Gastrocnemius medialis (tissue), 4 donors: ENCODE measurements around the gene IFT81. TPM values are rescaled to one million over a fixed set of nuclear protein-coding genes. Genes with fewer than 3 reads are reported as not detected.
"Not testable (repeated sequence)": the region's sequence is repeated elsewhere in the genome, so short reads cannot be mapped to it uniquely, and the experiment has no call there.

Source experiments
- ATAC-seq, 2 donors: fragments of 150-250 bp; one replicate each; pipeline ENCODE4 v1.9.1; 2016
- DNase-seq, 2 donors: peaks; one replicate each; pipeline ENCODE4 v3.0.0-alpha.2; 2019
- H3K27ac ChIP-seq, 4 donors: fragments of 200-600 bp; sonication (generic); 1 replicate in 1 of 4; 2 replicates in 3 of 4; pipeline ENCODE4 v1.5.1; 2016 to 2018; ENCODE audit warnings: mild to moderate bottlenecking in 2 of 4, moderate library complexity in 1 of 4
- H3K27me3 ChIP-seq, 3 donors: fragments of 200-600 bp; sonication (generic) in 2 of 3; 1 replicate in 1 of 3; 2 replicates in 2 of 3; pipeline versions ENCODE4 v1.5.1 to v1.6.0; 2016 to 2019; ENCODE audit warnings: mild to moderate bottlenecking in 1 of 3, moderate library complexity in 1 of 3
- H3K36me3 ChIP-seq, 2 donors: fragments of 200-600 bp; sonication (generic) in 1 of 2; one replicate each; pipeline ENCODE4 v1.5.1; 2017 to 2018
- H3K4me1 ChIP-seq, 2 donors: fragments of 200-600 bp; sonication (generic) in 1 of 2; one replicate each; pipeline ENCODE4 v1.5.1; 2016 to 2017; ENCODE audit warnings: mild to moderate bottlenecking in 2 of 2
- H3K4me3 ChIP-seq, 4 donors: fragments of 200-600 bp; sonication (generic) in 3 of 4; 1 replicate in 1 of 4; 2 replicates in 3 of 4; pipeline ENCODE4 v1.5.1; 2016 to 2019; ENCODE audit warnings: mild to moderate bottlenecking in 2 of 4
- H3K9me3 ChIP-seq, 3 donors: fragments of 200-600 bp; sonication (generic) in 2 of 3; 1 replicate in 1 of 3; 2 replicates in 2 of 3; pipeline ENCODE4 v1.5.1; 2016 to 2019
- POLR2A ChIP-seq, 2 donors: fragments of 450-650 bp; IDR thresholded peaks; one replicate each; pipeline ENCODE4 v1.6.1; 2017; ENCODE audit warnings: antibody characterized with exemption in 2 of 2, mild to moderate bottlenecking in 2 of 2, moderate library complexity in 2 of 2
- in situ Hi-C, 4 donors: fragments of 200-750 bp; cut with MboI; loops; one replicate each; pipeline versions ENCODE4 v1.15.0 to v1.8.0; 2017; ENCODE audit warnings: low sequenced_read_pairs in 4 of 4
- intact Hi-C: fragments of 100-400 bp; cut with DNase I; formaldehyde crosslinking; loops from one replicate; pipeline ENCODE4 v1.15.1; 2023; ENCODE audit warnings: low total_unique reads
- total RNA-seq, 4 donors: library from RNA; depleted of rRNA; stranded (reverse); fragments of >200 nt; gene quantifications; one replicate each; pipeline versions ENCODE4 v1.1.0 to v1.2.3, GENCODE V29; 2016
- TF ChIP-seq, protein P1 (sequence below), 5 experiments: fragments of 450-650 bp in 3 of 5; fragments of 200-600 bp in 2 of 5; sonication (generic) in 2 of 5; IDR thresholded peaks in 4 of 5; conservative IDR thresholded peaks in 1 of 5; 1 replicate in 4 of 5; 2 replicates in 1 of 5; pipeline ENCODE4 v1.5.1; 2016 to 2019; ENCODE audit warnings: antibody characterized with exemption in 5 of 5, mild to moderate bottlenecking in 3 of 5, moderate library complexity in 3 of 5

IFT81 gene
- total RNA-seq, 4 donors from 2014 or later, result 3.3 to 4.5 (median 3.7) TPM

DNA sequence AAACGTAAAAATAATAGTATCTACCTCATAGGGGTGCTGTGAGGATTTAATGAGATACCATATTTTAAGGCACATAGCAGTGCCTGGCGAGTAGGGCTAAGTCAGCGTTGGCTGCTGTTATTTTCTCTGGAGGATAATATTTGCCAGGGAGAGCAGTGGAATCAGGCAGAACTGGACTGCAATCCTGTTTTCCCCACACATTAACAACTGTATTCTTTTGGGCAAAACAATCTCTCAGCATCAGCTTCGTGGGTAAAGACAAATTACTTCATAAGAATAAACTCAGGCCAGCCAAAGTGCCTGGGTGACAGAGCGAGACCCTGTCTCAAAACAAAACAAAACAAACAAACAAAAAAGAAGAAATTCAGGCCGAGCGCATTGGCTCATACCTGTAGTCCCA is 127.2 kb downstream of the IFT81 start:
- Histone ChIP-seq H3K4me3 (no peak overlapping the region), H3K4me1 (peaks cover 67 to 70% of the 10 kb centered on the region in 2 donors)

DNA sequence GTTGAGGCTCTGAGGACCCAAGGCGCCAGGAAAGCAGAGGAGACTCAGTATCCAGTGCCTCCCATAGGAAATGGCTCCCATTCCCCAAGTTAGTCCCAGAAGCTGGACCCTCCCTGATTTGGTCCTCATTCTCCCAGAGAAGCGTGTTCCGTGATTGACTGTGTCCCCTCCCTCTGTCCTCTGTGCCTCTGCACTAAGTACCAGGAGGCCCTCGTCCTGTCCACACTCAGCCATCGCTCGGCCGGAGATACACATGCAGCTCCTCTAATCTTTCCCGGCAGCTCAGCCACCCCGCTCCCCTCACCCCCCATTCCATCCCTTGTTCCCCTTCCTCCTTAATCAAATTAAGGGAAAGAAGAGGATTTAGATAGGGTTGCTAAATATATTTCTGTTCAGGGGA is 128.6 kb downstream of the IFT81 start:
- intact Hi-C loops (loop anchor here (1.0 kb wide), 1 partner anchor 18 kb away; no protein-coding TSS in a partner anchor), in situ Hi-C loops (no loop called here)
- peaks cover 56 to 57% of the 10 kb centered on the region in 2 donors for H3K4me1 ChIP-seq
- H3K9me3 ChIP-seq, result no peaks in the 10 kb centered on the region
- no peak for ATAC-seq
- H3K27ac ChIP-seq, result peak overlapping the region; percentile 89 to 94 (median 91)
- DNase-seq, result no peak
- no peaks in the 10 kb centered on the region for H3K36me3 ChIP-seq
- TF ChIP-seq, protein P1, sequence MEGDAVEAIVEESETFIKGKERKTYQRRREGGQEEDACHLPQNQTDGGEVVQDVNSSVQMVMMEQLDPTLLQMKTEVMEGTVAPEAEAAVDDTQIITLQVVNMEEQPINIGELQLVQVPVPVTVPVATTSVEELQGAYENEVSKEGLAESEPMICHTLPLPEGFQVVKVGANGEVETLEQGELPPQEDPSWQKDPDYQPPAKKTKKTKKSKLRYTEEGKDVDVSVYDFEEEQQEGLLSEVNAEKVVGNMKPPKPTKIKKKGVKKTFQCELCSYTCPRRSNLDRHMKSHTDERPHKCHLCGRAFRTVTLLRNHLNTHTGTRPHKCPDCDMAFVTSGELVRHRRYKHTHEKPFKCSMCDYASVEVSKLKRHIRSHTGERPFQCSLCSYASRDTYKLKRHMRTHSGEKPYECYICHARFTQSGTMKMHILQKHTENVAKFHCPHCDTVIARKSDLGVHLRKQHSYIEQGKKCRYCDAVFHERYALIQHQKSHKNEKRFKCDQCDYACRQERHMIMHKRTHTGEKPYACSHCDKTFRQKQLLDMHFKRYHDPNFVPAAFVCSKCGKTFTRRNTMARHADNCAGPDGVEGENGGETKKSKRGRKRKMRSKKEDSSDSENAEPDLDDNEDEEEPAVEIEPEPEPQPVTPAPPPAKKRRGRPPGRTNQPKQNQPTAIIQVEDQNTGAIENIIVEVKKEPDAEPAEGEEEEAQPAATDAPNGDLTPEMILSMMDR (IDR thresholded peaks at IDR 0.05 in 4 of 5, conservative IDR thresholded peaks at IDR 0.05 in 1 of 5), result no peak
- TF ChIP-seq POLR2A (IDR thresholded peaks at IDR 0.05), result no peak
- no peaks in the 10 kb centered on the region for H3K27me3 ChIP-seq
- no peak overlapping the region for H3K4me3 ChIP-seq

More for the DNA sequence above, 127.2 kb downstream of the IFT81 start:
- no peaks in the 10 kb centered on the region for H3K9me3 ChIP-seq
- H3K36me3 ChIP-seq, result no peaks in the 10 kb centered on the region
- TF ChIP-seq, protein P1 (IDR thresholded peaks at IDR 0.05 in 4 of 5, conservative IDR thresholded peaks at IDR 0.05 in 1 of 5), result no peak
- TF ChIP-seq POLR2A (IDR thresholded peaks at IDR 0.05), result no peak
- ATAC-seq (no peak), DNase-seq (no peak)
- in situ Hi-C loops (no loop called here), intact Hi-C loops (no loop called here)
- peak overlapping the region; percentile 89 to 94 (median 91) for H3K27ac ChIP-seq
- no peaks in the 10 kb centered on the region for H3K27me3 ChIP-seq

DNA sequence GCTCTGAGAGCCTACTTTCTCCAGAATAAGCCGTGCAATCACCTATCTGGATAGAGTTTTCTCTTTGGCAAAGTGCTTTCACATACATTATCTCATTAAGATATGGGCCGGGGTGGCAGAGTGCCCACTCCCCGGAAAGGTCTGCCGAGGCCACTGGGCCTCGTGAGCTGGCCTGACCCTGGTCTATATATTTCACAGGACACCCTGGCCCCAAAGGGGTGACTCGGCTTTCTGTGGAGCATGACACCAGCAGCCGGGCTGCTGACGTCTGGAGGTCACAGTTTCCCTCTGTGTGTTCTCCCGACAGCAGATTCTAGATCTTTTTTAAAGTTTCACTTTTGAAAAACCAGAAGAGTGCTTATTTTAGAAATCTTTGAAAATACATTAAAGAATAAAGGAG is 129.0 kb downstream of the IFT81 start:
- in situ Hi-C loops (no loop called here), intact Hi-C loops (loop anchor here (1.0 kb wide), 1 partner anchor 17 kb away; no protein-coding TSS in a partner anchor)
- H3K4me3 ChIP-seq, result no peak overlapping the region
- no peaks in the 10 kb centered on the region for H3K9me3 ChIP-seq
- H3K27me3 ChIP-seq, result no peaks in the 10 kb centered on the region
- no peaks in the 10 kb centered on the region for H3K36me3 ChIP-seq
- ATAC-seq, result peak; percentile 44 to 48
- H3K27ac ChIP-seq, result peak overlapping the region; percentile 89 to 94 (median 91)
- peak; percentile 74 to 87 for DNase-seq
- TF ChIP-seq POLR2A (IDR thresholded peaks at IDR 0.05), result peak in 1 of 2 donors; percentile 12
- TF ChIP-seq, protein P1 (IDR thresholded peaks at IDR 0.05 in 4 of 5, conservative IDR thresholded peaks at IDR 0.05 in 1 of 5), result no peak
- peaks cover 52% of the 10 kb centered on the region in 2 donors for H3K4me1 ChIP-seq

DNA sequence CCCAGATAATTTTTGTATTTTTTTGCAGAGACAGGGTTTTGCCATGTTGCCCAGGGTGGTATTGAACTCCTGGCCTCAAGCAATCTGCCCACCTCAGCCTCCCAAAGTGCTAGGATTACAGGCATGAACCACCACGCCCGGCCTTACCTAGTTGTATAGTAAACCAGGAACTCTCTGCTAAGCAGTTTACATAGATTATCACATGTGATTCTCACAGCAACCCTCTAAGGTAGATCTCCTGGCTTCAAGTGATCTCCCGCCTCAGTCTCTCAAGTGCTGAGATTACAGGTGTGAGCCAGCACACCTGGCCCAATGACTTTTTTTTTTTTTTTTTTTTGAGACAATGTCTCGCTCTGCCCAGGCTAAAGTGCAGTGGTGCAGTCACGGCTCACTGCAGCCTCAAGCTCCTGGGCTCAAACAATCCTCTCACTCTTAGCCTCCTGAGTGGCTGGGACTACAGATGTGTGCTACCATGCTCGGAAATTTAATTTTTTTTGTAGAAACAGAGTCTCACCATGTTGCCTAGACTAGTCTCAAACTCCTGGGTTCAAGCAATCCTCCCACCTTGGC is 130.9 kb downstream of the IFT81 start:
- in situ Hi-C loops, result no loop called here
- Histone ChIP-seq H3K4me3 (no peak overlapping the region), H3K36me3 (no peaks in the 10 kb centered on the region), H3K4me1 (peaks cover 34% of the 10 kb centered on the region in 2 donors), H3K27me3 (no peaks in the 10 kb centered on the region), H3K27ac (peak overlapping the region; percentile 89 to 94 (median 91)), H3K9me3 (no peaks in the 10 kb centered on the region)
- intact Hi-C loops, result no loop called here
- TF ChIP-seq POLR2A (IDR thresholded peaks at IDR 0.05), result no peak
- TF ChIP-seq, protein P1 (IDR thresholded peaks at IDR 0.05 in 4 of 5, conservative IDR thresholded peaks at IDR 0.05 in 1 of 5), result no peak
- ATAC-seq (no peak), DNase-seq (no peak)

DNA sequence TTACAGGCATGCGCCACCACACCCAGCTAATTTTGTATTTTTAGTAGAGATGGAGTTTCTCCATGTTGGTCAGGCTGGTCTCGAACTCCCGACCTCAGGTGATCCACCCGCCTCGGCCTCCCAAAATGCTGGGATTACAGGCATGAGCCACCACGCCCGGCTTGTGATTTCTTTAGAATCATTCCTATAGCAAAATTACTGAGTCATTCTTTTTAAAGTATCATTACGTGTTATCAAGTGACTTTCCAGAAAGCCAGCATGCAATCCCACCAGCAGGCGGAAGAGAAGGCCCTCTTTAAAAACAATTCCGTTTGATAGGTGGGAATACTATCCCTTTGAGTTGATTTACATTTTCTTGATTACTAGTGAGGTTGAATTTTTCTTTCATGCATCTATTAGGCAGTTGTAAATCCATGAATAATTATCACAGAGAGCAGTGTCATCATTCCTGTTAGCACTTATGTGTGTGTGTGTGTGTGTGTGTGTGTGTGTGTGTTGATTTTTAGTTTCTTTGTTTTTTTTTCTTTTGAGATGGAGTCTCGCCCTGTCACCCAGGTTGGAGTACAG is 131.8 kb downstream of the IFT81 start:
- in situ Hi-C loops, ATAC-seq, DNase-seq, intact Hi-C loops, H3K27me3 ChIP-seq, H3K4me3 ChIP-seq, H3K9me3 ChIP-seq, H3K36me3 ChIP-seq: not testable (repeated sequence)
- peak overlapping the region; percentile 61 to 78 (median 74) for H3K27ac ChIP-seq
- peaks cover 25% of the 10 kb centered on the region in 2 donors for H3K4me1 ChIP-seq
